ACHN (cell line): ENCODE measurements around the gene OSBPL5.

Source experiments
- DNase-seq: peaks from one replicate; pipeline ENCODE4 v3.0.0-alpha.2; 2015
- in situ Hi-C: cut with HindIII; loops from 2 replicates; pipeline ENCODE4 v1.10.0; 2017; ENCODE audit warnings: low sequenced_read_pairs, low pct_ligation_motif_present, low pct_unique_long_range_greater_than_20kb

Gene OSBPL5

DNA sequence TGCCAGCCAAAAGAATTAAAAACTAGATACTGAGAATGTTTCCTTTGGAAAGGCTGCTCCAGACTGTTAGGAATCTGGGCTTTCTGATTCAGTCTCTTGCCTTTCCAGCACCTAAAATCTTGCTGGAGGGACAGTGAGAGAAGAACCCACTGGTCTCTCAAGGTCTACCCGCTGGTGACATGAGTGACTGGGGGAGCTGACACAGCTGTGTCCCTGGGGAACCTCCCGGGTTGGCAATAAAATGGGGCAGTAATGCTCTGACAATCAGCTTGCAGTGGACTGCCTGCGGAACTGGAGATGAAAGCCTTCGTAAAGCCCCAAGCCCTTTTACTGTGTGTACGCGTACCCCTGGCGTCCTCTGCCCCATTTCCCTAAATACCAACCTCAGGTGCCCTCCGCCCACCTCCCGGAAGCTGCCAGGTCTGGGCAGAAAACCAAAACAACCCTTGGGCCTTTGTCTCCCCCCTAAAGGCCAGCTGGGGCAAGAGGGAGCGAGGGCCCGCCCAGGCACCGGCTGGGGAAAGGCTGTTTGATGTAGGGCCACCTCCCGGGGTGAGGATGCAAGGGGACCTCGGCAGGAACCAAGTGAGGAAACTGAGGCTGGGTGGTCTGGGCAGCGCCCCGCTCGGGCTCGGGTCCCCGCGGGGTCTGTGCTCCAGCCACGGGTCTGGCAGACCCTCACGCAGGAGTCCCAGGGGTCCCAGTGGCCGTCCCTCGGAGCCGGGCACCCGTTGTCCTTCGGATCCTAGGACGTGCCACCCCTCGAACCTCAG is 108.6 kb downstream of the OSBPL5 start:
- no peak for DNase-seq

GRCh38 chr11:3055891-3056290 is 109.2 kb downstream of the OSBPL5 start:
- in situ Hi-C loops, result no loop called here
- DNase-seq, result no peak

More for the DNA sequence above, 108.6 kb downstream of the OSBPL5 start:
- in situ Hi-C loops, result no loop called here

DNA sequence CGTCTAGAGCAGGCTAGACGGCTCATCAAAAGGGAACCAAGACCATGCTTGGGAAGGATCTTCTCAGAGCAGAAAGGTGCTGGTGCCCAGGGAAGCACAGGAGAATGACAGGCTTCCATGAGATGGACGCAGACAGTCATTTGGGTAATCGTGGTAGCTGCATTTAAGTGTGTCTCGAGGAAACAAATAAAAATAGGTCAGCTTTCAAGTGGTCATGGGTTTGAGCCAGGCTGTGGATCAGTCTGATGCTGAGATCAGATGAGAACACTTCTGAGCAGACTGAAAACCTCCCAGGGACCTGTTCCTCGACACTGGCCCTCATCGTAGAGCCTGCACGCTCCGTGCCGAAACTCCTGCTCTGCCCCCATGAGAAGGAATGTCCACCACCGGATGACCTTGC is 112.5 kb downstream of the OSBPL5 start:
- in situ Hi-C loops, result no loop called here
- DNase-seq, result no peak

DNA sequence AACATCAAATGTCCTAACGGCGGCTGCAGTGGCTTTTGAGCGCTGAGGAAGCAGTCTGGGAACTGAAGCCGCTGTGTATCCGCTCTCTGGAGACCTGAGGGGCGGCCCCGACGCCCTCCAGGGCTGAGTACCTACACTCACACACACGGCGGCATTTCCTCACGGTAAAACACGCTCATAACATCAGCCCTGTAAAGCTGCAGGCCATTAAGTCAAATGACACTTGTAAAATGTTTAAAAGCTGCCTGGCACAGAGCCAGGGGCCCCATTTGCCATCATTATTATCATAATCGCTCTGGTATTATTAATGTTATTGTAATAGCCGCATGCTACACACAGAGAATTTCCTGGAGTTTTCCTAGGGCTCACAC is 113.0 kb downstream of the OSBPL5 start:
- DNase-seq, result no peak
- in situ Hi-C loops, result no loop called here

GRCh38 chr11:3051196-3052108 is 113.7 kb downstream of the OSBPL5 start:
- DNase-seq, result no peak
- in situ Hi-C loops, result no loop called here

- no peak for DNase-seq
- in situ Hi-C loops, result no loop called here
Observed at GRCh38 chr11:3050386-3051195, 114.5 kb downstream of the OSBPL5 start.

- peak; percentile 91 for DNase-seq
- in situ Hi-C loops, result no loop called here
Observed at GRCh38 chr11:3049430-3050243, 115.5 kb downstream of the OSBPL5 start.

DNA sequence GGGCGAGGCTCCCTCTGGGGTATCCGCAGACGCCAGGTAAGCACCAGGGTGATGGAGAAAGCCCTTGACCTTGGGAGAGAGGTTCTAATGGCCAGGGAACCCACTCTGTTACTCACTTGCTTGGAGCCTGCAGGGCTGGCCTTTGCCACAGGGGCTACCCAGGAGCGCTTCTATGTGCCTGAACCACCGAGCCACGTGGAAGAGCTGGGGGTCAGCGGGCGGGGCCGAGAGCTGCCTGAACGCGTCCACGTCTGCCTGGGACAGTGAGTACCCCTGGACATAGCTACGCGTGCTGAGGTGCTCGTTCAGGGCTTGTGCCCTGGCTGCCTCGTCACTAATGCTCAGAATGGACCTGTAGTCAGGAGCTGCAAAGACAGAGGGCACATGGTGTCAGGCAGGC is 117.5 kb downstream of the OSBPL5 start:
- DNase-seq, result no peak
- in situ Hi-C loops, result no loop called here

DNA sequence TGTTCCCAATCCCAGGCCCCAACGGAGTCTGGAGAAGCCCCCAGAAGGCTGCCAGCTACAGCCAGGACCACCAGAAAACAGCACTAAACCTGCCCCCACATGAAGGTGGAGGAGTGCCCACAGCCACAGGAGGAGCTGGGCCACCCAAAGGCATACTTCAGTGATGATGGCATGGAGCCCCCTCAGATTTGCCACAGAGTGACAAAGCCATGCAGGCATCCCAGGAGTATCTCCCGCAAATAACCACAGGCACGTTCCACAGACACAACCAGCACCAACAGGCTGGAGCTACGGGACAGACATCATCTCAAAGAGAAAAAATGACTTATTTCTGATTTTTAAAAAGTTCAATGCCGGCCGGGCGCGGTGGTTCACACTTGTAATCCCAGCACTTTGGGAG is 118.5 kb downstream of the OSBPL5 start:
- no peak for DNase-seq
- in situ Hi-C loops, result no loop called here

DNA sequence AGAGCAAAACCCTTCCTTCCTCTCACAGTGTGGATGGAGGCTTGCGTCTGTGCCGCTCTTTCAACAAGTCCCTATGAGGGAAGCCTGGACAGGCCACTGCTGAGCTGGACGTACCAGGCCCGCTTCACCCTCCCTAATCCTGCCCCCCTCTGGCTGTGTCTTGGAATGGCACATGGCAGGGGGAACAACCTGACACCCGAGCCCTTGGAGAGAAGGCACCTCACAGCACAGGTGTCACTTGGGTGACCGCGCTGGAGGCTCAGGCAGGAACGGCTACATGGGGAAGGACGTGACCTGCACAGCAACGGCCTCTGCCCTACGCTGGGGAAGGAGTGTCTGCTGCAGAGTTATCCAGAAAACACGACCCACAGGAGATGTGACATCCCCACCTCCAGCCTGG is 118.9 kb downstream of the OSBPL5 start:
- DNase-seq, result no peak

GRCh38 chr11:3044915-3045314 is 120.2 kb downstream of the OSBPL5 start:
- in situ Hi-C loops, result no loop called here
- no peak for DNase-seq

More for the DNA sequence above, 118.9 kb downstream of the OSBPL5 start:
- in situ Hi-C loops, result no loop called here

DNA sequence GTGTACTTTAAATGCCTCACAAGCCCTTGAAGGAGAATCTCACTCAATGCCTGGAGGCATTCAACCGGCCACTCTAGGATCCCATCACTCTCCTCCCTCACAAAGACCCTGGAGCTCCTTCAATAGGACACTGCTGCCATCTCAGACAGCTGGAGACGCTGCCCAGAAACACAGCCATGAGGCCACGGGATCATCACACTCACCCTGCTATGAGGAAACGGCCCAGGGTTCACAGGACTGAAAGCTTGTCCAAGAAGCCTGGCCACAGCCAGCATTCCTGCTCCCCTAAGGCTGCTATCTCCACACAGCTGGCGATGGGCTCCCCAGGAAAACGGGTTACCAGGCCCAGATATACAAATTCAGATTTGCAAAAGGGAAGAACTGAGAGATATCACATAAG is 121.1 kb downstream of the OSBPL5 start:
- no peak for DNase-seq
- in situ Hi-C loops, result no loop called here

- no peak for DNase-seq
- in situ Hi-C loops, result no loop called here
Observed at GRCh38 chr11:3043315-3043871, 121.7 kb downstream of the OSBPL5 start.

GRCh38 chr11:3042496-3043314 is 122.4 kb downstream of the OSBPL5 start:
- in situ Hi-C loops, result no loop called here
- no peak for DNase-seq

GRCh38 chr11:3041699-3042441 is 123.2 kb downstream of the OSBPL5 start:
- in situ Hi-C loops, result no loop called here
- DNase-seq, result no peak

DNA sequence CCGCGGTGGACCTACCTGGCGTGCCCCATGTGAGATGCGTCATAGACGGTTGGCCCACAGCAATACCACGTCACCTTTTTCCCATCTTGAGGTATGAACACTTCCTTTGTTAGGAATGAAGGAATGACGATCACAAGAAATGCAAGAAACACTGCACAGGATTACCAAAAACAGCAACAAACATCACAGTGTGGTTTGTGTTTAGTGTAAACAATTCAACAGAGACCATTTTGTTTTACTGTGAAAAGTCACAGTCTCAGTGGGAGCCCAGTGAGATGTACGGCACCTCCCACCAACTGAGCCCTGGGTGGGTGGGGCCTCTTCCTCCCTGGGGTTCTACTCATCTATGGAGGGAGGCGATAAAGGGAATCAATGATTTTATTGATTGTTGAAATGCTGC is 124.2 kb downstream of the OSBPL5 start:
- no peak for DNase-seq
- in situ Hi-C loops, result no loop called here

- no peak for DNase-seq
- in situ Hi-C loops, result no loop called here
Observed at GRCh38 chr11:3037945-3038271, 127.2 kb downstream of the OSBPL5 start.
